Endothelial cell of umbilical vein (primary cell): ENCODE results near the gene SERPINA6. TPM values are rescaled to one million over a fixed set of nuclear protein-coding genes. Genes with fewer than 3 reads are reported as not detected.

Experiments
- BruUV-seq: library from RNA; stranded (reverse); fragments of 400-500 nt; replicated peaks from 2 replicates; lab custom pipeline; 2021; lab: Mats Ljungman, UMichigan
- CTCF ChIA-PET: fragments of 300-600, 350-600 bp; sonication (Branson Sonifier 250); formaldehyde crosslinking; loops from one replicate; lab custom pipeline; 2021; ENCODE audit warnings: antibody characterized with exemption, inconsistent platforms; lab: Charles Lee
- POLR2A ChIA-PET: fragments of 300-600, 350-600 bp; sonication (Branson Sonifier 250); formaldehyde crosslinking; loops from one replicate; lab custom pipeline; 2021; ENCODE audit warnings: antibody characterized with exemption, inconsistent platforms; lab: Charles Lee
- DNase-seq: peaks from one replicate; pipeline ENCODE4 v3.0.0-alpha.2; 2011; ENCODE audit warnings: low read depth, low spot score
- FAIRE-seq: peaks from 2 replicates; lab custom pipeline; 2011; peaks lifted over from hg19 to GRCh38; lab: Jason Lieb, UNC
- H2AFZ ChIP-seq: 2 replicates; pipeline ENCODE4 v1.6.0; 2012; ENCODE audit warnings: low read depth, low read length, control low read depth, inconsistent platforms
- H3K27ac ChIP-seq: 2 replicates; pipeline ENCODE4 v1.5.1; 2011; ENCODE audit warnings: low read depth, mild to moderate bottlenecking, control low read depth, low read length, moderate library complexity; ENCODE audit not compliant: insufficient read depth
- H3K27me3 ChIP-seq, 2 experiments: 2 replicates each; pipeline versions ENCODE4 v1.6.0 to v1.6.1; 2011; ENCODE audit warnings: low read length in 2 of 2, mixed read lengths in 1 of 2; ENCODE audit not compliant: control insufficient read depth in 2 of 2, insufficient read depth in 2 of 2
- H3K36me3 ChIP-seq, 2 experiments: 2 replicates in 1 of 2; 3 replicates in 1 of 2; pipeline ENCODE4 v1.5.1; 2011; ENCODE audit warnings: low read length in 2 of 2, mild to moderate bottlenecking in 1 of 2, moderate library complexity in 1 of 2; ENCODE audit not compliant: control insufficient read depth in 2 of 2, insufficient read depth in 2 of 2; ENCODE audit errors: extremely low read depth in 1 of 2
- H3K4me1 ChIP-seq: 3 replicates; pipeline ENCODE4 v1.5.1; 2011; ENCODE audit warnings: mild to moderate bottlenecking, low read length; ENCODE audit not compliant: control insufficient read depth, insufficient read depth; ENCODE audit errors: extremely low read depth
- H3K4me2 ChIP-seq: 2 replicates; pipeline ENCODE4 v1.6.1; 2011; ENCODE audit warnings: low read length, control low read depth, mixed read lengths; ENCODE audit not compliant: insufficient read depth
- H3K4me3 ChIP-seq, 3 experiments: fragments of 200-600 bp in 1 of 3; sonication (generic), shearing (Covaris generic) in 1 of 3; replicated peaks in 1 of 3; 2 replicates each; pipeline ENCODE4 v1.5.1; 2011 to 2016; ENCODE audit warnings: control low read depth in 3 of 3, low read length in 3 of 3, mild to moderate bottlenecking in 2 of 3, inconsistent platforms in 1 of 3, low read depth in 1 of 3, moderate library complexity in 1 of 3; ENCODE audit not compliant: insufficient read depth in 1 of 3
- H3K79me2 ChIP-seq: 2 replicates; pipeline ENCODE4 v1.6.0; 2012; ENCODE audit warnings: low read length, inconsistent platforms; ENCODE audit not compliant: control insufficient read depth, insufficient read depth
- H3K9ac ChIP-seq: replicated peaks from 2 replicates; pipeline ENCODE3; 2011; ENCODE audit warnings: low read length, control low read depth; ENCODE audit not compliant: insufficient read depth; ENCODE audit errors: extremely low read depth
- H3K9me1 ChIP-seq: replicated peaks from 3 replicates; pipeline ENCODE4 v1.6.0; 2011; ENCODE audit warnings: mild to moderate bottlenecking, low read length; ENCODE audit not compliant: control insufficient read depth, insufficient read depth; ENCODE audit errors: extremely low read depth
- H3K9me3 ChIP-seq: replicated peaks from 2 replicates; pipeline ENCODE4 v1.5.1; 2012; ENCODE audit warnings: low read length, inconsistent platforms; ENCODE audit not compliant: control insufficient read depth, insufficient read depth
- H4K20me1 ChIP-seq: replicated peaks from 2 replicates; pipeline ENCODE3; 2011; ENCODE audit warnings: mild to moderate bottlenecking, low read length; ENCODE audit not compliant: control insufficient read depth, insufficient read depth; ENCODE audit errors: extremely low read depth
- CTCF ChIP-seq, 2 donors: IDR thresholded peaks; 1 replicate in 1 of 2; 2 replicates in 1 of 2; pipeline ENCODE4 v1.5.1; 2011; ENCODE audit warnings: low read length in 2 of 2, mild to moderate bottlenecking in 2 of 2, moderate library complexity in 2 of 2, control low read depth in 1 of 2, inconsistent platforms in 1 of 2, low read depth in 1 of 2; ENCODE audit not compliant: insufficient read depth in 1 of 2; ENCODE audit errors: extremely low read depth in 1 of 2
- EZH2 ChIP-seq: IDR thresholded peaks from 2 replicates; pipeline ENCODE4 v1.6.1; 2012; ENCODE audit warnings: borderline replicate concordance, low read depth, mild to moderate bottlenecking, moderate library complexity, low read length, inconsistent platforms; ENCODE audit not compliant: severe bottlenecking
- FOS ChIP-seq: IDR thresholded peaks from 2 replicates; pipeline ENCODE4 v1.6.1; 2011; ENCODE audit warnings: mild to moderate bottlenecking, low read length, moderate library complexity, borderline replicate concordance; ENCODE audit not compliant: insufficient read depth
- GATA2 ChIP-seq: IDR thresholded peaks from 2 replicates; pipeline ENCODE4 v1.7.0; 2011; ENCODE audit warnings: low read depth, mild to moderate bottlenecking, moderate library complexity, mixed read lengths, low read length; ENCODE audit not compliant: insufficient read length, insufficient read depth
- JUN ChIP-seq: IDR thresholded peaks from 2 replicates; pipeline ENCODE4 v1.6.1; 2011; ENCODE audit warnings: borderline replicate concordance, low read depth; ENCODE audit not compliant: insufficient read length, insufficient read depth
- MAX ChIP-seq: IDR thresholded peaks from 2 replicates; pipeline ENCODE4 v1.6.1; 2011; ENCODE audit not compliant: insufficient read depth, insufficient read length
- MYC ChIP-seq: IDR thresholded peaks from one replicate; pipeline ENCODE4 v1.6.1; 2011; ENCODE audit warnings: mild to moderate bottlenecking, low read depth, low read length
- POLR2A ChIP-seq: IDR thresholded peaks from 2 replicates; pipeline ENCODE4 v1.6.1; 2012; ENCODE audit warnings: low read depth, mild to moderate bottlenecking, control low read depth, low read length
- POLR2AphosphoS5 ChIP-seq: IDR thresholded peaks from 2 replicates; pipeline ENCODE4 v1.6.1; 2012; ENCODE audit warnings: low read depth, mild to moderate bottlenecking, control low read depth, low read length, moderate library complexity; ENCODE audit not compliant: insufficient read depth
- dilution Hi-C: fragments of 300-500 bp; cut with MboI; formaldehyde crosslinking; loops from one replicate; pipeline ENCODE4 v1.15.0; 2019; ENCODE audit warnings: low sequenced_read_pairs; ENCODE audit not compliant: extremely low pct_ligation_motif_present
- intact Hi-C: fragments of 100-400 bp; cut with micrococcal nuclease; formaldehyde crosslinking; loops from one replicate; pipeline ENCODE4 v1.10.0; 2022
- polyA plus RNA-seq, 4 experiments: library from polyadenylated mRNA; depleted of rRNA in 3 of 4; stranded (reverse) in 3 of 4; unstranded in 1 of 4; fragments of >200 nt; gene quantifications; 2 replicates each; pipeline versions ENCODE4 v1.2.1 to v1.2.3, GENCODE V29; 2011 to 2012; ENCODE audit warnings: missing spikeins in 1 of 4
- total RNA-seq: library from RNA; stranded (reverse); gene quantifications from 2 replicates; pipeline ENCODE4 v1.2.3, GENCODE V29; 2021

The SERPINA6 gene
- total and polyA plus RNA-seq, 2 donors (not counting 3 experiments of a cell fraction or from before 2014, with no cell fraction given) = not detected

GRCh38 chr14:94364964-94365363 lies 41.8 kb upstream of the SERPINA6 start:
- Histone ChIP-seq H3K4me3 (no peak overlapping the region), H3K9me1 (no peaks in the 10 kb centered on the region), H3K36me3 (no peaks in the 10 kb centered on the region), H2AFZ (no peak overlapping the region), H3K4me1 (no peaks in the 10 kb centered on the region), H3K79me2 (no peaks in the 10 kb centered on the region), H3K27me3 (no peaks in the 10 kb centered on the region), H4K20me1 (no peaks in the 10 kb centered on the region), H3K9me3 (no peaks in the 10 kb centered on the region), H3K27ac (no peak overlapping the region), H3K9ac (no peak overlapping the region), H3K4me2 (no peak overlapping the region)
- dilution Hi-C loops (no loop called here), intact Hi-C loops (no loop called here)
- BruUV-seq = no TSS peak
- DNase-seq = no peak
- no peak for FAIRE-seq
- TF ChIP-seq GATA2 (no peak), EZH2 (no peak), POLR2A (no peak), MAX (no peak), JUN (no peak), POLR2AphosphoS5 (no peak), FOS (no peak), CTCF (IDR thresholded peaks at IDR 0.05; ENCODE audit: extremely low read depth in 1 of 2, insufficient read depth in 1 of 2, low read depth in 1 of 2, low read length in 2 of 2) (no peak), MYC (no peak)
- ChIA-PET POLR2A (no interaction called here), CTCF (no interaction called here)
